Panc1 (cell line): Measurements from ENCODE around the gene FGF11. TPM values are rescaled to one million over a fixed set of nuclear protein-coding genes. Genes with fewer than 3 reads are reported as not detected.

Experiments
- ATAC-seq: fragments of 200-7000 bp; cut with Tn5 transposase; 2 replicates; pipeline ENCODE4 v1.9.1; 2020; ENCODE audit warnings: mild to moderate bottlenecking, moderate library complexity
- BruUV-seq: library from RNA; stranded (reverse); fragments of 400-500 nt; replicated peaks from 2 replicates; lab custom pipeline; 2021; lab: Mats Ljungman, UMichigan
- CTCF ChIA-PET: fragments of 300-600 bp; sonication (Branson Sonifier 250); formaldehyde crosslinking; loops from one replicate; lab custom pipeline; 2022; ENCODE audit warnings: antibody characterized with exemption; lab: Charles Lee
- POLR2A ChIA-PET: fragments of 300-600 bp; sonication (Branson Sonifier 250); formaldehyde crosslinking; loops from one replicate; lab custom pipeline; 2022; ENCODE audit warnings: antibody characterized with exemption; lab: Charles Lee
- DNase-seq: peaks from one replicate; pipeline ENCODE4 v3.0.0-alpha.2; 2010; ENCODE audit warnings: low read depth, low spot score
- H3K27ac ChIP-seq: 2 replicates; pipeline ENCODE4 v1.5.1; 2011; ENCODE audit warnings: mild to moderate bottlenecking, low read length, inconsistent platforms
- H3K27me3 ChIP-seq: fragments of 200-500 bp; sonication (Bioruptor generic); 2 replicates; pipeline ENCODE4 v1.6.0; 2014; ENCODE audit warnings: low read length, inconsistent platforms; ENCODE audit not compliant: control insufficient read depth, insufficient read depth
- H3K36me3 ChIP-seq: fragments of 200-500 bp; sonication (Bioruptor generic); 2 replicates; pipeline ENCODE4 v1.5.1; 2014; ENCODE audit warnings: inconsistent platforms, mild to moderate bottlenecking, low read length, moderate library complexity; ENCODE audit not compliant: control insufficient read depth, insufficient read depth
- H3K4me1 ChIP-seq: 2 replicates; pipeline ENCODE4 v1.5.1; 2011; ENCODE audit warnings: inconsistent platforms, mild to moderate bottlenecking, low read length, moderate library complexity; ENCODE audit not compliant: control insufficient read depth, insufficient read depth
- H3K4me3 ChIP-seq, 2 experiments: 2 replicates each; pipeline ENCODE4 v1.5.1; 2011 to 2012; ENCODE audit warnings: low read depth in 2 of 2, low read length in 2 of 2, mild to moderate bottlenecking in 2 of 2, inconsistent platforms in 1 of 2, moderate library complexity in 1 of 2
- H3K9me3 ChIP-seq: fragments of 200-500 bp; sonication (Bioruptor generic); 2 replicates; pipeline ENCODE4 v1.5.1; 2014; ENCODE audit warnings: low read depth, mild to moderate bottlenecking, inconsistent platforms, low read length, moderate library complexity; ENCODE audit not compliant: control insufficient read depth, insufficient read depth
- CTCF ChIP-seq: fragments of 450-650 bp; IDR thresholded peaks from 2 replicates; pipeline ENCODE4 v1.5.1; 2017; ENCODE audit warnings: mild to moderate bottlenecking
- POLR2AphosphoS5 ChIP-seq: IDR thresholded peaks from 2 replicates; pipeline ENCODE4 v1.6.1; 2012; ENCODE audit warnings: mild to moderate bottlenecking, low read depth, low read length, moderate library complexity
- REST ChIP-seq, 2 experiments: IDR thresholded peaks; 2 replicates each; pipeline ENCODE4 v1.6.1; 2011 to 2012; ENCODE audit warnings: low read depth in 2 of 2, control low read depth in 1 of 2, low read length in 1 of 2, mild to moderate bottlenecking in 1 of 2, moderate library complexity in 1 of 2; ENCODE audit not compliant: insufficient read depth in 1 of 2
- SIN3A ChIP-seq: IDR thresholded peaks from 2 replicates; pipeline ENCODE4 v1.6.1; 2012; ENCODE audit warnings: low read depth, mild to moderate bottlenecking, low read length, moderate library complexity, borderline replicate concordance; ENCODE audit not compliant: insufficient read depth
- TCF7L2 ChIP-seq: IDR thresholded peaks from 2 replicates; pipeline ENCODE4 v1.6.1; 2011; ENCODE audit warnings: mild to moderate bottlenecking, low read depth, low read length, inconsistent platforms
- in situ Hi-C: cut with HindIII; loops from 2 replicates; pipeline ENCODE4 v1.10.0; 2016; ENCODE audit warnings: low sequenced_read_pairs, low pct_unique_long_range_greater_than_20kb
- intact Hi-C: fragments of 100-400 bp; cut with micrococcal nuclease; formaldehyde crosslinking; loops from one replicate; pipeline ENCODE4 v1.10.0; 2022; ENCODE audit not compliant: unreplicated experiment
- total RNA-seq: library from RNA; stranded (reverse); gene quantifications from one replicate; pipeline ENCODE4 v1.2.1, GENCODE V29; 2021; ENCODE audit not compliant: unreplicated experiment

Gene FGF11
- total RNA-seq, 1 experiment from 2014 or later = 4.4 TPM

GRCh38 chr17:7462474-7463371, 23.4 kb downstream of the FGF11 start:
- Histone ChIP-seq H3K4me3 (no peak overlapping the region), H3K9me3 (no peaks in the 10 kb centered on the region), H3K4me1 (peaks cover 9% of the 10 kb centered on the region; the same call in 1 of the 2 replicates), H3K27ac (no peak overlapping the region), H3K27me3 (no peaks in the 10 kb centered on the region), H3K36me3 (no peaks in the 10 kb centered on the region)
- ATAC-seq = no peak
- CTCF ChIA-PET = no interaction called here
- POLR2A ChIA-PET = no interaction called here
- no peak for TF ChIP-seq REST (IDR thresholded peaks at IDR 0.05; ENCODE audit: insufficient read depth in 1 of 2, low read depth in 2 of 2, low read length in 1 of 2)
- TF ChIP-seq POLR2AphosphoS5 = no peak
- TF ChIP-seq TCF7L2 = no peak
- no peak for TF ChIP-seq SIN3A
- TF ChIP-seq CTCF = no peak
- BruUV-seq = no TSS peak
- intact Hi-C loops (no loop called here), in situ Hi-C loops (no loop called here)
- DNase-seq = no peak

- DNase-seq = no peak
- no TSS peak for BruUV-seq
- no peaks in the 10 kb centered on the region for H3K9me3 ChIP-seq
- no peak overlapping the region for H3K4me3 ChIP-seq
- no peak overlapping the region for H3K27ac ChIP-seq
- TF ChIP-seq REST (IDR thresholded peaks at IDR 0.05; ENCODE audit: insufficient read depth in 1 of 2, low read depth in 2 of 2, low read length in 1 of 2) (no peak), TCF7L2 (no peak), POLR2AphosphoS5 (no peak), SIN3A (no peak), CTCF (no peak)
- H3K4me1 ChIP-seq = peaks cover 13% of the 10 kb centered on the region
- ChIA-PET CTCF (no interaction called here), POLR2A (no interaction called here)
- intact Hi-C loops = no loop called here
- ATAC-seq = no peak
- no peaks in the 10 kb centered on the region for H3K27me3 ChIP-seq
- in situ Hi-C loops = no loop called here
- H3K36me3 ChIP-seq = no peaks in the 10 kb centered on the region
Measured at GRCh38 chr17:7463372-7463846, 24.1 kb downstream of the FGF11 start.
